Nephron (organoid): ENCODE data around the gene FAM217A.

Experiments
- H3K27ac Mint-ChIP-seq, 3 experiments: 2 replicates each; pipeline ENCODE4 v1.8.0; 2020; ENCODE audit warnings: mixed read lengths in 3 of 3, mild to moderate bottlenecking in 2 of 3, moderate library complexity in 1 of 3
- H3K27me3 Mint-ChIP-seq: 2 replicates; pipeline ENCODE4 v1.8.0; 2021; ENCODE audit warnings: low read depth, mild to moderate bottlenecking, moderate library complexity, mixed read lengths
- H3K36me3 Mint-ChIP-seq: 2 replicates; pipeline ENCODE4 v1.8.0; 2020; ENCODE audit warnings: low read depth, mixed read lengths
- H3K4me1 Mint-ChIP-seq: 2 replicates; pipeline ENCODE4 v1.8.0; 2020; ENCODE audit warnings: mixed read lengths
- H3K4me3 Mint-ChIP-seq, 3 experiments: 2 replicates each; pipeline ENCODE4 v1.8.0; 2020; ENCODE audit warnings: mild to moderate bottlenecking in 3 of 3, mixed read lengths in 3 of 3, moderate library complexity in 2 of 3
- H3K9me3 Mint-ChIP-seq: 2 replicates; pipeline ENCODE4 v1.8.0; 2020; ENCODE audit warnings: mixed read lengths
- TF ChIP-seq, protein P1 (sequence below), 3 experiments: fragments of 200-600 bp; sonication (generic); IDR thresholded peaks; one replicate each; pipeline ENCODE4 v1.5.0; 2021; ENCODE audit warnings: antibody characterized with exemption in 3 of 3; ENCODE audit not compliant: unreplicated experiment in 3 of 3

FAM217A gene

DNA sequence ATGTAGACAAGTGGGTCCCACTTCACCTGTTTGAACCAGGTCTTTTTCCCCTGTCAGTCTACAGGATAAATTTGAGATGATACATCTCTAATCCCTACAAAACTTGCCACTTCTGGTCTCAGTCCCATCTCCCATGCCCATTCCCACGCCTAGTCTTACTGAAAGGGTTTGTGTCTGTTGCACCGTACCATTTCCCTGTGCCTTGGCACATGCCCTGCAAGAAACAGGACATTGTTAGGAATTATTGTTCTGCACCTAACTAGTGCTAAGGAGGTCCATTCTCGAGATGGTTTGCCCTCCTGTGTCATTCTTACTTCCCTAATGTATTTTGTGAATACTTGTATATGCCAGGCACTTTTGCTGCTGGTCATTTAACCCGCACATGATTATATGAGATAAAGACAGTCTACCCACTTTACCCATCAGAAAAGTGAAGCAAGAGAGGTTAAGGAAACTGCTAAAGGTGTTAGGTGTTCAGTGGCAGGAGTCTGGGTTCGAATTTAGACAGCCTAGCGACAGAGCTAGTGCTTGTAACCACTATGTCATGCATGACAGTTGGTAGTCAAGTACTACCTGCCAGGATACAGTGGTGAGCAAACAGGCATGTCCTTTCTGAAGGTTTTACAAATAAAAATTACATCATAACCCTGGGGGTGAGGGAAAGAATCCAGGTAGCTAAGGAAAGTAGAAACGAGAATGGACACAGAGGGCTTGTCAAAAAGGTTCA, 12.7 kb downstream of the FAM217A start:
- no peaks in the 10 kb centered on the region for H3K27me3 Mint-ChIP-seq

DNA sequence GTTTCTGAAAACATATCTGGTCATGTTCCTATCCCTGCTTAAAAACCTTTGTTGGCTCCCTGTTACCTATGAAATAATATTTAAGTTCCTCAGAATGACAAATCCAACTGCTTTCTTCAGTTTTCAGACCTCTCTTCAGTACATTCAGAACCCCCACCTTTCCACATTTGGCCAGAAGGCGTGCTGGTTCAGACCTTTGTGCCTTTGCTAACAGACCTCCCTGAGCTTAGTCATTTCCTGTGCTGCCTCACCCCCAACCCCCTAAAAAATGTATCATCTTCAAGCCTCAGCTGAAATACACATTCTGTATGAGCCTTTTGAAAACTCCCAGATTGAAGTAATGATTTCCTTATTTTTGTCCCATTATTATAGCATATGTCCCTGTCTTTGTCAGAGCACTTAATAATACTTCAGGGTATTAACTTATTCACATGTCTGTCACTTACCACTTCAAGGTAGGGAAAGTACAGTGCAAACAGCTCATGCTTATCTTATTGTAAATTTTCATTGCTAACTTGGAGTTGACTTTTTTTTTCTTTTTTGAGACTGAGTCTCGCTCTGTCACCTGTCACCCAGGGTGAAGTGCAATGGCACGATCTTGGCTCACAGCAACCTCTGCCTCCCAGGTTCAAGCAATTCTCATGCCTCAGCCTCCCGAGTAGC, 19.7 kb downstream of the FAM217A start:
- H3K36me3 Mint-ChIP-seq, result peaks cover 69% of the 10 kb centered on the region
- H3K4me1 Mint-ChIP-seq, result peaks cover 4% of the 10 kb centered on the region
- peak overlapping the region in 1 of 3 experiments; percentile 31 for H3K27ac Mint-ChIP-seq
- H3K4me3 Mint-ChIP-seq, result peak overlapping the region in 1 of 3 experiments; percentile 9
- peaks cover 4% of the 10 kb centered on the region for H3K27me3 Mint-ChIP-seq
- TF ChIP-seq, protein P1, sequence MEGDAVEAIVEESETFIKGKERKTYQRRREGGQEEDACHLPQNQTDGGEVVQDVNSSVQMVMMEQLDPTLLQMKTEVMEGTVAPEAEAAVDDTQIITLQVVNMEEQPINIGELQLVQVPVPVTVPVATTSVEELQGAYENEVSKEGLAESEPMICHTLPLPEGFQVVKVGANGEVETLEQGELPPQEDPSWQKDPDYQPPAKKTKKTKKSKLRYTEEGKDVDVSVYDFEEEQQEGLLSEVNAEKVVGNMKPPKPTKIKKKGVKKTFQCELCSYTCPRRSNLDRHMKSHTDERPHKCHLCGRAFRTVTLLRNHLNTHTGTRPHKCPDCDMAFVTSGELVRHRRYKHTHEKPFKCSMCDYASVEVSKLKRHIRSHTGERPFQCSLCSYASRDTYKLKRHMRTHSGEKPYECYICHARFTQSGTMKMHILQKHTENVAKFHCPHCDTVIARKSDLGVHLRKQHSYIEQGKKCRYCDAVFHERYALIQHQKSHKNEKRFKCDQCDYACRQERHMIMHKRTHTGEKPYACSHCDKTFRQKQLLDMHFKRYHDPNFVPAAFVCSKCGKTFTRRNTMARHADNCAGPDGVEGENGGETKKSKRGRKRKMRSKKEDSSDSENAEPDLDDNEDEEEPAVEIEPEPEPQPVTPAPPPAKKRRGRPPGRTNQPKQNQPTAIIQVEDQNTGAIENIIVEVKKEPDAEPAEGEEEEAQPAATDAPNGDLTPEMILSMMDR (IDR thresholded peaks at IDR 0.05; ENCODE audit: unreplicated experiment in 3 of 3), result no peak
- H3K9me3 Mint-ChIP-seq, result no peaks in the 10 kb centered on the region

More for the DNA sequence above, 12.7 kb downstream of the FAM217A start:
- Mint-ChIP-seq H3K4me1 (peaks cover 7% of the 10 kb centered on the region), H3K36me3 (peaks cover 39% of the 10 kb centered on the region), H3K9me3 (no peaks in the 10 kb centered on the region), H3K4me3 (no peak overlapping the region), H3K27ac (peak overlapping the region in 1 of 3 experiments; percentile 71)
- TF ChIP-seq, protein P1 (IDR thresholded peaks at IDR 0.05; ENCODE audit: unreplicated experiment in 3 of 3), result no peak

DNA sequence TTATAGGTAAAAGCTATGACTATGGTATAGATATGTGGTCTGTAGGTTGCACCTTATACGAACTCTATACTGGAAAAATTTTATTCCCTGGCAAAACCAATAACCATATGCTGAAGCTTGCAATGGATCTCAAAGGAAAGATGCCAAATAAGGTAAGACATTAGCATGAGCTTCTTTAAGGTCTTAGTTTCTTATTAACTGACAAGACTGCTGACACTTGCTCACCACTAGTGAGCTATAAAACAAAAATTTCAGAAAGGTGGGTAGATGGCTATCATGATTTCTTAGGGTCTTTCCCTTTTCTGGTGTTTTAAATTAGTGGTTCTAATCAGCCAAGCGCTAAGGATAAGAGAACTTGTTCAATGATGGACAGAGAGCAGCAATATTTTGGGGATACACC, 21.9 kb downstream of the FAM217A start:
- peak overlapping the region in 1 of 3 experiments; percentile 8 for H3K27ac Mint-ChIP-seq
- TF ChIP-seq, protein P1 (IDR thresholded peaks at IDR 0.05; ENCODE audit: unreplicated experiment in 3 of 3), result no peak
- H3K27me3 Mint-ChIP-seq, result peaks cover 4% of the 10 kb centered on the region
- no peaks in the 10 kb centered on the region for H3K9me3 Mint-ChIP-seq
- peaks cover 4% of the 10 kb centered on the region for H3K4me1 Mint-ChIP-seq
- no peak overlapping the region for H3K4me3 Mint-ChIP-seq
- peaks cover 64% of the 10 kb centered on the region for H3K36me3 Mint-ChIP-seq

DNA sequence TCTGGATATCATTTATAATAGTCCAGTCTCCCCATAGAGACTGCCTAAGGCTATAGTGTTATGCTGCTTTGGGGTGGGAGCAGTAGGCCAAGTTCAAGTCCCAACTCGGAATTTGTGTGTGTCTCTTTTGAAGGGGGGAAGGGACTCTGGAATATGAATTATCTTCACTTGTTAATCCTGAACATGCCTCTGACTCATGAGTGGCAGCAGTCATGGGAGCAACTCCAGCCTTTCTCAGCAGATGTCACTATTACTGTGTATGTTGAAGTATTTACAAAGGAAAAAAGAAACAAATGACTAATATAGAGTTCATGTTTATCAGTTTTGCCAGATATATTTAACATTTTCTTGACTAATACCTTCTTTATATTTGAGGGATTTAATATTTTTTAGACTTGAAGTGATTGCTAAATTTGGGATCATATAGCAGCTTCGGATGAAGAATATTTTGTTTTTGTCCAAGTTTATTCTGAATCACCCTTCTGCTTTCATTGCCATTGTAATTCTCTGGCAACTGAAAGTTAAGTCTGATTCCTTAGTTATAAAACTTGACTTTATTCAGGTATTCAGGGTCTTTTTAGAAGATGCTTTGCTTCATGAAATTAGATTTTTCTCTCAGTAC, 23.4 kb downstream of the FAM217A start:
- H3K27ac Mint-ChIP-seq, result peak overlapping the region in 2 of 3 experiments; percentile 55 to 87
- no peaks in the 10 kb centered on the region for H3K9me3 Mint-ChIP-seq
- H3K36me3 Mint-ChIP-seq, result peaks cover 69% of the 10 kb centered on the region
- no peak overlapping the region for H3K4me3 Mint-ChIP-seq
- peaks cover 4% of the 10 kb centered on the region for H3K27me3 Mint-ChIP-seq
- TF ChIP-seq, protein P1 (IDR thresholded peaks at IDR 0.05; ENCODE audit: unreplicated experiment in 3 of 3), result peak; percentile 39 to 57 (median 42)
- peaks cover 4% of the 10 kb centered on the region for H3K4me1 Mint-ChIP-seq

DNA sequence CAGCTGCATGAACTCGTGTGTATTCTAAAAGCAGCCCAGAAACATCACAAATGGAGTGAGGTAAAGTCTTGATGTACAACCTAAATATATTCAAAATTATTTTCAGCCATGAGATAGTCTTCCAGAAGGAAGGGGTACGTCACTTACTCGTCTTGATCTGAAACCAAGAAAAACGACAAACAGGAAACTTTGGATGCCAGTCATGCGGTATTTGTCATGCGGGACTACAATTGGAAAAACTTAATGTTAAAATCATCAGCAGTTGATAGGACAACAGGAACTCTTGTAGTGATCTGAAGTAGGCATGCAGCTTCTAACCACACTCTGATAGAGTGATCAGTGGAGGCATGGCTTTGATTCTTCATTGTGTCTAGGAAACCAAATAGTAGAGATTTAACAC, 29.7 kb downstream of the FAM217A start:
- Mint-ChIP-seq H3K4me1 (no peaks in the 10 kb centered on the region), H3K27me3 (no peaks in the 10 kb centered on the region), H3K4me3 (no peak overlapping the region), H3K9me3 (no peaks in the 10 kb centered on the region), H3K27ac (no peak overlapping the region), H3K36me3 (peaks cover 78% of the 10 kb centered on the region)
- TF ChIP-seq, protein P1 (IDR thresholded peaks at IDR 0.05; ENCODE audit: unreplicated experiment in 3 of 3), result no peak
